OCI-LY7 (cell line): Measurements from ENCODE around the gene COG4.

Experiments used
- EZH2phosphoT487 ChIP-seq: fragments of 200-600 bp; sonication (generic); IDR thresholded peaks from 2 replicates; pipeline ENCODE4 v1.6.1; 2018; ENCODE audit warnings: low read depth, borderline replicate concordance, mild to moderate bottlenecking, mixed run types, antibody characterized with exemption, low read length, moderate library complexity, mixed read lengths
- TF ChIP-seq, protein P1 (sequence below): fragments of 200-600 bp; sonication (generic); conservative IDR thresholded peaks from 2 replicates; pipeline ENCODE4 v1.5.1; 2014; ENCODE audit warnings: mild to moderate bottlenecking, antibody characterized with exemption, low read length, moderate library complexity, mixed read lengths

GRCh38 chr16:70556063-70556462 is 32.7 kb upstream of the COG4 start:
- TF ChIP-seq, protein P1, sequence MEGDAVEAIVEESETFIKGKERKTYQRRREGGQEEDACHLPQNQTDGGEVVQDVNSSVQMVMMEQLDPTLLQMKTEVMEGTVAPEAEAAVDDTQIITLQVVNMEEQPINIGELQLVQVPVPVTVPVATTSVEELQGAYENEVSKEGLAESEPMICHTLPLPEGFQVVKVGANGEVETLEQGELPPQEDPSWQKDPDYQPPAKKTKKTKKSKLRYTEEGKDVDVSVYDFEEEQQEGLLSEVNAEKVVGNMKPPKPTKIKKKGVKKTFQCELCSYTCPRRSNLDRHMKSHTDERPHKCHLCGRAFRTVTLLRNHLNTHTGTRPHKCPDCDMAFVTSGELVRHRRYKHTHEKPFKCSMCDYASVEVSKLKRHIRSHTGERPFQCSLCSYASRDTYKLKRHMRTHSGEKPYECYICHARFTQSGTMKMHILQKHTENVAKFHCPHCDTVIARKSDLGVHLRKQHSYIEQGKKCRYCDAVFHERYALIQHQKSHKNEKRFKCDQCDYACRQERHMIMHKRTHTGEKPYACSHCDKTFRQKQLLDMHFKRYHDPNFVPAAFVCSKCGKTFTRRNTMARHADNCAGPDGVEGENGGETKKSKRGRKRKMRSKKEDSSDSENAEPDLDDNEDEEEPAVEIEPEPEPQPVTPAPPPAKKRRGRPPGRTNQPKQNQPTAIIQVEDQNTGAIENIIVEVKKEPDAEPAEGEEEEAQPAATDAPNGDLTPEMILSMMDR, result no peak
- no peak for TF ChIP-seq EZH2phosphoT487
